OCI-LY3 (cell line): ENCODE results near the gene NUP210L.

Source experiments
- EZH2phosphoT487 ChIP-seq: fragments of 200-600 bp; shearing (Covaris generic); IDR thresholded peaks from 2 replicates; pipeline ENCODE4 v1.6.1; 2018; ENCODE audit warnings: antibody characterized with exemption, mixed run types, low read depth
- TF ChIP-seq, protein P1 (sequence below): fragments of 200-600, 300-600 bp; sonication (generic); IDR thresholded peaks from 2 replicates; pipeline ENCODE4 v1.5.1; 2014; ENCODE audit warnings: antibody characterized with exemption, low read length, low read depth

DNA sequence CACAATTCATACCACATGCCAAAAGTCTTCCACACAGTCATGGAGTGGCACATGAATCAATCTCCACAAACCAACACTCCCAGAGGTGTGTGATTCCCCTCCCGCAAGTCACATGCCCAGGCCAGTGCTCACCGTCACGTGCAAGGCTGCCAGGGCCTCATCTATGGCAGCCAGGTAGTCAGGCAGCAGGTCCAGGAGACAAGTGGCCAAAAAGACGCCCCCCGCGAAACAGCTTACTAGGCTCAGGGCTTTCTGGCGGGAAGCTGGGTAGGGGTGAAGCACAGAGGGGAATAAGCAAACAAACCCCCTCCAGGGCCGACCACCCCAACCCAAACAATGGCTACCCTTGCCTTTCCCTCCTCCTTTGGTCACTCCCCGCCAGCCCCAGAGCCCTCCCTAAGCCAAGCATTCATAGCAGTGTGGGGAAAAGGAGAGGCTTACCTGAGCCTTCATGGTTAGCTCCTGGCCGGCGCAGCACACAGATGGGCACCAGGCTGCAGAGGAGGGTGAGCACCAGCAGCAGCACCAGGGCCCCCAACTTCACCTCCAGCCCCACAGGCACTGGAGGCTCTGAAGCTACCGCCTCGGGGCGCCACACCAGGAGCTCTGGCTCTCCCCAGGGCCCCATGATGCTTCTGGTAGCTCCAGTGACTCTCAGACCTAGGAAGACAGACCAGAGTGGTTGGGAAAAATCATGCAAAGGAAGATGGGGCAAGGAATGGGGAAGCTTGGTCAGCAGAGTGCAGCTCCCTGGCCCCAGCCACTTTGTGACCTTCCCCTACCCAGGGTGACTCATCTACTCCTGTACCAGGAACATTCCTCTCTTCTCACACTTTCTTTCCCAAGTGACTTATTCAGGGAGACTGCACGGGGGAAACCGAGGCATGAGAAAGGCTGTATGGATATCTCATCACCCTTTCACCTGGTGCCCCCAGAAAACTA, 192.5 kb downstream of the NUP210L start:
- TF ChIP-seq, protein P1, sequence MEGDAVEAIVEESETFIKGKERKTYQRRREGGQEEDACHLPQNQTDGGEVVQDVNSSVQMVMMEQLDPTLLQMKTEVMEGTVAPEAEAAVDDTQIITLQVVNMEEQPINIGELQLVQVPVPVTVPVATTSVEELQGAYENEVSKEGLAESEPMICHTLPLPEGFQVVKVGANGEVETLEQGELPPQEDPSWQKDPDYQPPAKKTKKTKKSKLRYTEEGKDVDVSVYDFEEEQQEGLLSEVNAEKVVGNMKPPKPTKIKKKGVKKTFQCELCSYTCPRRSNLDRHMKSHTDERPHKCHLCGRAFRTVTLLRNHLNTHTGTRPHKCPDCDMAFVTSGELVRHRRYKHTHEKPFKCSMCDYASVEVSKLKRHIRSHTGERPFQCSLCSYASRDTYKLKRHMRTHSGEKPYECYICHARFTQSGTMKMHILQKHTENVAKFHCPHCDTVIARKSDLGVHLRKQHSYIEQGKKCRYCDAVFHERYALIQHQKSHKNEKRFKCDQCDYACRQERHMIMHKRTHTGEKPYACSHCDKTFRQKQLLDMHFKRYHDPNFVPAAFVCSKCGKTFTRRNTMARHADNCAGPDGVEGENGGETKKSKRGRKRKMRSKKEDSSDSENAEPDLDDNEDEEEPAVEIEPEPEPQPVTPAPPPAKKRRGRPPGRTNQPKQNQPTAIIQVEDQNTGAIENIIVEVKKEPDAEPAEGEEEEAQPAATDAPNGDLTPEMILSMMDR: peak; percentile 14; the same call in 1 of the 2 replicates
- TF ChIP-seq EZH2phosphoT487: no peak
